ENCODE data around the gene NLGN1. TPM values are rescaled to one million over a fixed set of nuclear protein-coding genes. Genes with fewer than 3 reads are reported as not detected.

Gene NLGN1
- total RNA-seq, 1 experiment from 2014 or later = 5.2 TPM

GRCh38 chr3:174051191-174051590 is 653.6 kb downstream of the NLGN1 start:
- H3K4me3 Mint-ChIP-seq = no peak overlapping the region
- H3K27ac Mint-ChIP-seq = no peak overlapping the region

More at GRCh38 chr3:174051191-174051590, 653.6 kb downstream of the NLGN1 start:
- no peaks in the 10 kb centered on the region for H3K27me3 ChIP-seq (ENCODE audit: insufficient read depth, low read length)
- WGBS (ENCODE audit: extremely low coverage, insufficient read length, low lambda C conversion rate) = no CpG with 5 or more reads among the region's 5 CpGs
- peaks cover 3% of the 10 kb centered on the region; the same call in 1 of the 2 replicates for H3K4me1 ChIP-seq (ENCODE audit: insufficient read depth, low read length)
- no peak overlapping the region for H2BK120ac ChIP-seq (ENCODE audit: low read depth, low read length, poor library complexity, severe bottlenecking)
- no peak for TF ChIP-seq CTCF (conservative IDR thresholded peaks at IDR 0.05)
- no peak overlapping the region for H4K5ac ChIP-seq (ENCODE audit: insufficient read length, low read depth, low read length)
- no peak overlapping the region for H3K56ac ChIP-seq (ENCODE audit: insufficient read length, low read depth, low read length)
- H3K4me1 Mint-ChIP-seq = peaks cover 7 to 12% of the 10 kb centered on the region in 2 experiments
- H3K27me3 Mint-ChIP-seq (ENCODE audit: low read depth) = no peaks in the 10 kb centered on the region
- H4K91ac ChIP-seq (ENCODE audit: insufficient read length, low read depth, low read length) = no peak overlapping the region
- H4K20me1 ChIP-seq (ENCODE audit: control insufficient read depth, insufficient read depth, insufficient read length) = no peaks in the 10 kb centered on the region
- no peak overlapping the region for H3K23ac ChIP-seq (ENCODE audit: insufficient read length, low read depth, low read length)
- no peak overlapping the region for H2AFZ ChIP-seq (ENCODE audit: low read length)
- H3K23me2 ChIP-seq (ENCODE audit: insufficient read length, low read depth, low read length, poor library complexity, severe bottlenecking) = no peaks in the 10 kb centered on the region
- no peak overlapping the region for H3K27ac ChIP-seq (ENCODE audit: insufficient read length, low read depth, low read length)
- H3K4ac ChIP-seq (ENCODE audit: low read depth, low read length) = no peak overlapping the region
- no peak overlapping the region for H2BK15ac ChIP-seq (ENCODE audit: low read depth, low read length)
- no peak overlapping the region for H3K9ac ChIP-seq (ENCODE audit: extremely low read depth, insufficient read length, low read length)
- H3K9me3 Mint-ChIP-seq = no peaks in the 10 kb centered on the region
- H4K8ac ChIP-seq (replicated peaks; ENCODE audit: insufficient read length, low read depth, low read length) = no peak overlapping the region
- H2BK12ac ChIP-seq (ENCODE audit: insufficient read length, low read depth, low read length) = no peak overlapping the region
- DNase-seq = no peak
- no peak overlapping the region for H3K14ac ChIP-seq (ENCODE audit: insufficient read depth, low read length)
- H2AK5ac ChIP-seq (ENCODE audit: insufficient read length, low read length) = no peak overlapping the region
- peaks cover 3% of the 10 kb centered on the region for H3K79me2 ChIP-seq (ENCODE audit: insufficient read depth, low read length)
- H3K18ac ChIP-seq (ENCODE audit: insufficient read length, low read depth, low read length) = no peak overlapping the region
- H3K9me3 ChIP-seq (ENCODE audit: control insufficient read depth, low read depth, low read length) = no peaks in the 10 kb centered on the region
- H3T11ph ChIP-seq (ENCODE audit: low read length) = no peak overlapping the region
- no peak overlapping the region for H2BK20ac ChIP-seq (ENCODE audit: low read depth, low read length, poor library complexity, severe bottlenecking)
- no peak overlapping the region for H2BK5ac ChIP-seq (ENCODE audit: insufficient read length, low read length)
- H3K4me2 ChIP-seq (ENCODE audit: insufficient read depth, insufficient read length, low read length) = no peak overlapping the region
- no peaks in the 10 kb centered on the region for H3K79me1 ChIP-seq (ENCODE audit: insufficient read depth, low read depth, low read length, poor library complexity, severe bottlenecking)
- H3K36me3 Mint-ChIP-seq (ENCODE audit: insufficient read depth in 1 of 3, low read depth in 3 of 3) = no peaks in the 10 kb centered on the region; a peak in 1 of 7 replicates

All from H9 (cell line).